B cell (primary cell): ENCODE results near the gene RFPL2. TPM values are rescaled to one million over a fixed set of nuclear protein-coding genes. Genes with fewer than 3 reads are reported as not detected.
"Not testable (repeated sequence)": the region's sequence is repeated elsewhere in the genome, so short reads cannot be mapped to it uniquely, and the experiment has no call there.

ENCODE experiments used
- ATAC-seq: fragments of 200-7000 bp; cut with Tn5 transposase; one replicate; pipeline ENCODE4 v1.10.0; 2021; ENCODE audit warnings: low read depth, mild to moderate bottlenecking, moderate number of reproducible peaks, moderate library complexity
- CTCF ChIA-PET: fragments of 350-600 bp; sonication (Branson Sonifier 250); formaldehyde crosslinking; loops from one replicate; lab custom pipeline; 2021; ENCODE audit warnings: antibody characterized with exemption, inconsistent platforms; lab: Charles Lee
- POLR2A ChIA-PET: fragments of 350-600 bp; sonication (Branson Sonifier 250); formaldehyde crosslinking; loops from one replicate; lab custom pipeline; 2021; ENCODE audit warnings: antibody characterized with exemption; lab: Charles Lee
- DNase-seq: peaks from one replicate; pipeline ENCODE4 v3.0.0; 2013
- H2AFZ ChIP-seq: 2 replicates; pipeline ENCODE4 v1.6.1; 2012; ENCODE audit warnings: mild to moderate bottlenecking, low read depth, low read length; ENCODE audit not compliant: insufficient read depth, poor library complexity, severe bottlenecking
- H3K27ac ChIP-seq, 2 donors: 1 replicate in 1 of 2; 2 replicates in 1 of 2; pipeline ENCODE4 v1.5.1; 2012 to 2013; ENCODE audit warnings: low read length in 2 of 2, mild to moderate bottlenecking in 2 of 2, moderate library complexity in 1 of 2
- H3K27me3 ChIP-seq, 4 experiments: fragments of 200-600 bp in 1 of 4; sonication (generic) in 1 of 4; replicated peaks in 1 of 4; 1 replicate in 2 of 4; 2 replicates in 2 of 4; pipeline versions ENCODE4 v1.6.1 to v1.7.0; 2013 to 2016; ENCODE audit warnings: low read length in 3 of 4, mild to moderate bottlenecking in 2 of 4, mixed read lengths in 1 of 4, moderate library complexity in 1 of 4; ENCODE audit not compliant: insufficient read depth in 4 of 4, control insufficient read depth in 3 of 4; ENCODE audit errors: control extremely low read depth in 1 of 4
- H3K36me3 ChIP-seq, 2 experiments: replicated peaks in 1 of 2; 1 replicate in 1 of 2; 2 replicates in 1 of 2; pipeline versions ENCODE4 v1.6.1 to v1.7.1; 2013; ENCODE audit warnings: low read length in 1 of 2; ENCODE audit not compliant: insufficient read depth in 2 of 2, control insufficient read depth in 1 of 2; ENCODE audit errors: control extremely low read depth in 1 of 2, extremely low read depth in 1 of 2
- H3K4me1 ChIP-seq, 2 donors: fragments of 200-600 bp in 1 of 2; sonication (generic) in 1 of 2; 1 replicate in 1 of 2; 2 replicates in 1 of 2; pipeline versions ENCODE4 v1.5.1 to v1.6.1; 2013 to 2017; ENCODE audit warnings: low read length in 2 of 2; ENCODE audit not compliant: control insufficient read depth in 2 of 2, insufficient read depth in 2 of 2
- H3K4me2 ChIP-seq: replicated peaks from 2 replicates; pipeline ENCODE3; 2012; ENCODE audit warnings: mild to moderate bottlenecking, low read depth, low read length; ENCODE audit not compliant: poor library complexity, severe bottlenecking
- H3K4me3 ChIP-seq, 5 experiments: fragments of 200-600 bp in 1 of 5; sonication (generic) in 1 of 5; 1 replicate in 3 of 5; 2 replicates in 2 of 5; pipeline versions ENCODE4 v1.5.1 to v1.7.0; 2011 to 2016; ENCODE audit warnings: low read length in 4 of 5, mild to moderate bottlenecking in 4 of 5, low read depth in 2 of 5, control low read depth in 1 of 5, moderate library complexity in 1 of 5; ENCODE audit not compliant: insufficient read depth in 1 of 5; ENCODE audit errors: control extremely low read depth in 1 of 5, extremely low read depth in 1 of 5
- H3K79me2 ChIP-seq: fragments of 200-600 bp; sonication (generic); one replicate; pipeline ENCODE4 v1.6.0; 2016; ENCODE audit warnings: low read length; ENCODE audit not compliant: control insufficient read depth, insufficient read depth
- H3K9ac ChIP-seq: fragments of 200-600 bp; sonication (generic); 2 replicates; pipeline ENCODE4 v1.6.1; 2017; ENCODE audit warnings: mild to moderate bottlenecking, low read length, moderate library complexity
- H3K9me3 ChIP-seq, 3 donors: one replicate each; pipeline versions ENCODE4 v1.6.1 to v1.7.1; 2013; ENCODE audit warnings: low read length in 2 of 3; ENCODE audit not compliant: control insufficient read depth in 2 of 3, insufficient read depth in 1 of 3; ENCODE audit errors: control extremely low read depth in 1 of 3
- H4K20me1 ChIP-seq: 2 replicates; pipeline ENCODE4 v1.6.0; 2012; ENCODE audit warnings: mild to moderate bottlenecking, low read length; ENCODE audit not compliant: insufficient read depth, control insufficient read depth, poor library complexity, severe bottlenecking
- H3K27ac Mint-ChIP-seq: one replicate; pipeline ENCODE4 v1.8.0; 2021; ENCODE audit warnings: mixed read lengths
- H3K27me3 Mint-ChIP-seq: one replicate; pipeline ENCODE4 v1.8.0; 2021; ENCODE audit warnings: mixed read lengths
- H3K4me1 Mint-ChIP-seq: one replicate; pipeline ENCODE4 v1.8.0; 2021; ENCODE audit warnings: mixed read lengths
- H3K4me3 Mint-ChIP-seq: one replicate; pipeline ENCODE4 v1.8.0; 2021; ENCODE audit warnings: mixed read lengths
- H3K9me3 Mint-ChIP-seq: one replicate; pipeline ENCODE4 v1.8.0; 2022; ENCODE audit warnings: mixed read lengths; ENCODE audit not compliant: insufficient read depth
- CTCF ChIP-seq: fragments of 200-600 bp; IDR thresholded peaks from one replicate; pipeline ENCODE4 v1.8.0; 2022; ENCODE audit warnings: antibody characterized with exemption, mild to moderate bottlenecking
- EZH2 ChIP-seq: IDR thresholded peaks from 2 replicates; pipeline ENCODE4 v1.6.1; 2012; ENCODE audit warnings: borderline replicate concordance, low read depth, mild to moderate bottlenecking, moderate library complexity, low read length; ENCODE audit not compliant: insufficient read depth, poor library complexity, severe bottlenecking
- WGBS: methylation state at CpG from one replicate; pipeline ENCODE4 v1.1.5; 2013; ENCODE audit warnings: missing lambda C conversion rate; ENCODE audit not compliant: insufficient coverage; 5-methylcytosine and 5-hydroxymethylcytosine counted together
- intact Hi-C: fragments of 100-400 bp; cut with micrococcal nuclease; formaldehyde crosslinking; loops from one replicate; pipeline ENCODE4 v1.10.0; 2022
- polyA plus RNA-seq: library from polyadenylated mRNA; depleted of rRNA; stranded (reverse); fragments of >200 nt; gene quantifications from 2 replicates; pipeline ENCODE4 v1.2.3, GENCODE V29; 2012
- total RNA-seq, 2 donors: library from RNA; stranded (reverse); fragments of 120-200 nt in 1 of 2; gene quantifications; 1 replicate in 1 of 2; 2 replicates in 1 of 2; pipeline versions ENCODE4 v1.2.3 to v1.2.4, GENCODE V29; 2013 to 2022

The RFPL2 gene
- total and polyA plus RNA-seq, 2 donors (not counting 1 experiment from before 2014, with no cell fraction given), result not detected

DNA sequence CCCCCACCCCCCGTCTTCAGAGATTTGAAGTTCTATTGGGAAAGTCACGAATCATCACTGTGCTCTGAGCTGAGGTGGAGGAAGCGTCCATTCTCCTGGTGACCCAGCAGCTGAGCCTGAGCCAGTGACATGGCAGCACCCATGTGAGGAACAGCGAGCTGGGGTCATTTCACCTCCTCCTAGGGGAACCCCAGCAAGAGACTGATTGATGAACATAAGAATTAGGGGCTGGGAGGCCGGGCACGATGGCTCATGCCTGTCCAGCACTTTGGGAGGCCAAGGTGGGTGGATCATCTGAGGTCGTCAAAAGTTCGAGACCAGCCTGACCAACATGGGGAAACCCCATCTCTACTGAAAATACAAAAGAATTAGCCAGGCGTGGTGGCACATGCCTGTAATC is 11.5 kb downstream of the RFPL2 start:
- DNase-seq, POLR2A ChIA-PET, H3K27me3 ChIP-seq, H3K27ac ChIP-seq, H3K4me3 Mint-ChIP-seq, H4K20me1 ChIP-seq, H3K4me1 Mint-ChIP-seq, CTCF ChIA-PET, intact Hi-C loops, H3K9ac ChIP-seq, ATAC-seq, H3K9me3 ChIP-seq, H3K4me2 ChIP-seq, H3K9me3 Mint-ChIP-seq, H2AFZ ChIP-seq, H3K36me3 ChIP-seq, H3K4me3 ChIP-seq, H3K4me1 ChIP-seq, H3K79me2 ChIP-seq, H3K27ac Mint-ChIP-seq: not testable (repeated sequence)
- 70% methylated on average over 4 of the region's 9 CpGs for WGBS
- peaks cover 28% of the 10 kb centered on the region for H3K27me3 Mint-ChIP-seq

- H3K9ac ChIP-seq, POLR2A ChIA-PET, CTCF ChIA-PET, H3K27ac ChIP-seq, H3K27ac Mint-ChIP-seq, H3K27me3 ChIP-seq, H3K9me3 Mint-ChIP-seq, H2AFZ ChIP-seq, H3K9me3 ChIP-seq, H3K36me3 ChIP-seq, H3K79me2 ChIP-seq, intact Hi-C loops, H3K4me1 Mint-ChIP-seq, H3K4me3 ChIP-seq, DNase-seq, H3K4me3 Mint-ChIP-seq, H3K4me2 ChIP-seq, ATAC-seq, H3K4me1 ChIP-seq, H4K20me1 ChIP-seq: not testable (repeated sequence)
- H3K27me3 Mint-ChIP-seq, result peaks cover 32% of the 10 kb centered on the region
- WGBS, result 97% methylated on average over 11 of the region's 15 CpGs
Observed at GRCh38 chr22:32191021-32191420, 13.9 kb downstream of the RFPL2 start.

GRCh38 chr22:32185821-32186220 is 19.1 kb downstream of the RFPL2 start:
- no peaks in the 10 kb centered on the region for H3K4me1 ChIP-seq
- DNase-seq (no peak), ATAC-seq (no peak)
- intact Hi-C loops, result no loop called here
- H3K27ac Mint-ChIP-seq, result no peak overlapping the region
- 95% methylated on average over 3 of the region's 3 CpGs for whole genome bisulfite sequencing
- no peaks in the 10 kb centered on the region for H3K36me3 ChIP-seq
- no peaks in the 10 kb centered on the region for H3K4me1 Mint-ChIP-seq
- no peaks in the 10 kb centered on the region for H3K9me3 Mint-ChIP-seq
- no peak overlapping the region for H3K4me3 ChIP-seq
- TF ChIP-seq CTCF (no peak), EZH2 (no peak)
- no peaks in the 10 kb centered on the region for H3K9me3 ChIP-seq
- no peak overlapping the region for H3K4me2 ChIP-seq
- no peaks in the 10 kb centered on the region for H4K20me1 ChIP-seq
- no peaks in the 10 kb centered on the region for H3K79me2 ChIP-seq
- H2AFZ ChIP-seq, result no peak overlapping the region
- no peak overlapping the region for H3K4me3 Mint-ChIP-seq
- peaks cover 0 to 3% (median 2%) of the 10 kb centered on the region in 4 experiments for H3K27me3 ChIP-seq
- no peak overlapping the region for H3K27ac ChIP-seq
- CTCF ChIA-PET, result no interaction called here
- POLR2A ChIA-PET, result no interaction called here
- H3K27me3 Mint-ChIP-seq, result peaks cover 26% of the 10 kb centered on the region
- no peak overlapping the region for H3K9ac ChIP-seq
